ENCODE measurements around the gene CCDC177. TPM values are rescaled to one million over a fixed set of nuclear protein-coding genes. Genes with fewer than 3 reads are reported as not detected.

CCDC177 gene
- total and polyA plus RNA-seq, 8 donors = 0.04 to 0.05 TPM; not detected in 6

DNA sequence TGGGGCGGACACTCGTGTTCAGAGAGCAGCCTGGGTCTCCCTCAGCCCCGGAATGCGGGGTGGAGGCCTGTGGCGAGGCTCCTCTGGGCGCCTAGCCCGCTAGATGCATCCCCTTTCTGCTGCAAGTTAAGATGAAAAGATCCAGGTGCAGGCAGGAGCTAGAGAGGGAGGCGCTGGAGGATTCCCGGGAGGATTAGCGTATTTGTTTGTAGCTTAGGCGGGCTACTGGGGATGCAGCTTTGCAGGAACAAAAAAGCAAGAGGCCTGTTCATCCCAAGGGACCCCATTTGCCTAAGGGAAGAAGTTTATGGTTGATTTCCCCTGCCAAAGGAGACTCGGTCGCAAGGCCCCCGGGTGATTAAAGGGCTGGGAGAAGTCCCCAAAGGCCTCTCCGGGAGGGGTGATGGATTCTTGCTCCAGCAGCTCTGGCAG, 824 bp downstream of the CCDC177 start:
- Histone ChIP-seq H3K9me3 (no peaks in the 10 kb centered on the region), H3K36me3 (no peaks in the 10 kb centered on the region), H3K4me3 (no peak overlapping the region), H3K4me1 (peaks cover 19 to 38% of the 10 kb centered on the region in 2 donors), H3K27me3 (peaks cover 63 to 97% of the 10 kb centered on the region in 2 donors), H3K27ac (no peak overlapping the region)
- DNase-seq = no peak
- intact Hi-C loops (cut with DNase I) = no loop called here
- ATAC-seq = no peak
- TF ChIP-seq, protein P1, sequence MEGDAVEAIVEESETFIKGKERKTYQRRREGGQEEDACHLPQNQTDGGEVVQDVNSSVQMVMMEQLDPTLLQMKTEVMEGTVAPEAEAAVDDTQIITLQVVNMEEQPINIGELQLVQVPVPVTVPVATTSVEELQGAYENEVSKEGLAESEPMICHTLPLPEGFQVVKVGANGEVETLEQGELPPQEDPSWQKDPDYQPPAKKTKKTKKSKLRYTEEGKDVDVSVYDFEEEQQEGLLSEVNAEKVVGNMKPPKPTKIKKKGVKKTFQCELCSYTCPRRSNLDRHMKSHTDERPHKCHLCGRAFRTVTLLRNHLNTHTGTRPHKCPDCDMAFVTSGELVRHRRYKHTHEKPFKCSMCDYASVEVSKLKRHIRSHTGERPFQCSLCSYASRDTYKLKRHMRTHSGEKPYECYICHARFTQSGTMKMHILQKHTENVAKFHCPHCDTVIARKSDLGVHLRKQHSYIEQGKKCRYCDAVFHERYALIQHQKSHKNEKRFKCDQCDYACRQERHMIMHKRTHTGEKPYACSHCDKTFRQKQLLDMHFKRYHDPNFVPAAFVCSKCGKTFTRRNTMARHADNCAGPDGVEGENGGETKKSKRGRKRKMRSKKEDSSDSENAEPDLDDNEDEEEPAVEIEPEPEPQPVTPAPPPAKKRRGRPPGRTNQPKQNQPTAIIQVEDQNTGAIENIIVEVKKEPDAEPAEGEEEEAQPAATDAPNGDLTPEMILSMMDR (IDR thresholded peaks at IDR 0.05) = no peak

DNA sequence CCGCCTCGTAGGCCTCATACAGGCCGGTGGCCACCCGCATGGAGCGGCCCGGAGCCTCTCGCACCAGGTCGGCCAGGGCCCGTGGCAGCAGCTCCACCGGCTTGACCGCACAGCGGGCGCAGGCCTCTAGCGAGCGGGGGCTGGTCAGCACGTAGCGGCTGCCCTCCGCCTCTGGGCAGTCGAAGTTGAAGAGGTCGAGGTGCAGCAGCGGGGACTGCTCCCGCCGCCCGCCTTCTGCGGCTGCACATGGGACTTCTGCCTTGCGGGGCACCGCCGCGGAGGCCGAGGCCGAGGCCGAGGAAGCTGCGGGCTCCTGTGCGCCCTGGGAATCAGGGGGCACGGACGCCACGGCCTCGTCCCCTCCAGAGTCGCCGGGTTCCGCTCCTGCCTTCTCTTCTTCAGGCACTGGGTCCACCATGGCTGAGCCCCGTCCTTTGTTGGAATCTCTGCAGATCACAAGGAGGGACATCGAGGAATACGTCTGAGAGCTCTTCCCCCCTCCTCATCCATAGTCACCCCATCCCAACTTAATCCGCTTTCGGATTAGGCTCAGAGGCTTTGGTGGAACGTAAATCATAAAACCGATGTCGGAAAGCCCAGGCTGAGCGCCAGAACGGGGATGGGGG, 1.4 kb downstream of the CCDC177 start:
- TF ChIP-seq, protein P1 (IDR thresholded peaks at IDR 0.05) = no peak
- H3K27ac ChIP-seq = no peak overlapping the region
- ATAC-seq = no peak
- DNase-seq = no peak
- H3K9me3 ChIP-seq = no peaks in the 10 kb centered on the region
- H3K27me3 ChIP-seq = peaks cover 63 to 98% of the 10 kb centered on the region in 2 donors
- H3K36me3 ChIP-seq = no peaks in the 10 kb centered on the region
- intact Hi-C loops (cut with DNase I) = no loop called here
- no peak overlapping the region for H3K4me3 ChIP-seq
- H3K4me1 ChIP-seq = peaks cover 19 to 38% of the 10 kb centered on the region in 2 donors

DNA sequence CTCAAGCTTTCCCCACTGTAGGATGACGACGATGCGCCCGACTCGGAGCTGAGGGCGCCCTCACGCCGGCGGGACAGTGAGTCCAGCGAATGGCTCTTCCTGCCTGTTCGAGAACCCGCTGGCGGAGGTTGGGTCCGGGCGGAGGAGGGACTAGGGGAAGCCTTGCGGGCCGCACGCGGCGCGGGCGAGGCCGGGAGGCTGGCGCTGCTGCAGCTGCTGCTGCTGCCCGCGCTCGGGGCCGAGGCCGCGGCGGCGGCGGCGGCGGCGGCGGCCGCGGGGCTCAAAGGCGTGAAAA, 1.9 kb downstream of the CCDC177 start:
- no peak for DNase-seq
- no peak for ATAC-seq
- Histone ChIP-seq H3K27ac (no peak overlapping the region), H3K4me1 (peaks cover 19 to 38% of the 10 kb centered on the region in 2 donors), H3K36me3 (no peaks in the 10 kb centered on the region), H3K4me3 (no peak overlapping the region), H3K9me3 (no peaks in the 10 kb centered on the region), H3K27me3 (peaks cover 66 to 98% of the 10 kb centered on the region in 2 donors)
- TF ChIP-seq, protein P1 (IDR thresholded peaks at IDR 0.05) = no peak
- intact Hi-C loops (cut with DNase I) = no loop called here

DNA sequence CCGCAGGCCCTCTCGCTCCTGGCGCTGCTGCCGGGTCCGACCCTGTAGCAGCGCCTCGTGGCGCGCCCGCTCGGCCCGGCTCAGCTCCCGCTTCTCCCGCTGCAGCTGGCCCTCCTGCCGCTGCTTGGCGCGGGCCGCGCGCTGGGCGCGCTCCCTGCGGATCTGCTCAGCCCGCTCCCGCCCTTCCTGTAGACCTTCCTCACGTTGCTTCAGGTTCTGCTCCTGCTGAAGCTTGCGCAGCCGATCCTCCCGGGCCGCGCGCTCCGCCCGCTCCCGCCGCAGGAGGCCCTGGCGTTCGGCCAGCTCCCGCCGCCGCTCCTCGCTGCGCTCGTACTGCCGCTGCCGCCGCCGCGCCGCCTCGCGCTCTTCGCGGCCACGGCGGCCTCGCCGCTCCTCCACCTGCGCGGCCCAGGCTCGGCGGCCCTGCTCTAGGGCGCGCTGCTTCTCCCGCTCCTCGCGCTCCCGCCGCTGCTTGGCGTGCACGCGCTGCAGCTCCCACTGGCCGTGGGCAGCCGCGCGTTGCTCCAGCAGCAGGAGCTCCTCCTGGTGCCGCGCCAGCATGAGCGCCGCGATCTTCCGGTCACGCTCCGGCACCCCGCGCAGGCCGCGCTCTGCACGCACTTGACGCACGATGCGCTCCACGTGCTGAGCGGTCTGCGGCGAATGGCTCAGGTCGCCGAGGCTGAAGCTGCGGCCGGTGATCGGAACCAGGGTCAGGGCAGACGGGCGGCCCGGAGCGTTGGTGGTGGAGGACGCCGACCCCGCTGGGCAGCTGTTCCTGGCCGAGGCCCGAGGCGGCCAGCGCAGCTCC, 2.4 kb downstream of the CCDC177 start:
- no peak overlapping the region for H3K27ac ChIP-seq
- TF ChIP-seq, protein P1 (IDR thresholded peaks at IDR 0.05) = no peak
- DNase-seq (peak in 1 of 4 donors; percentile 76), ATAC-seq (peak; percentile 35)
- H3K36me3 ChIP-seq = no peaks in the 10 kb centered on the region
- peak overlapping the region; percentile 15 to 34 for H3K4me3 ChIP-seq
- H3K4me1 ChIP-seq = peaks cover 19 to 38% of the 10 kb centered on the region in 2 donors
- intact Hi-C loops (cut with DNase I) = no loop called here
- H3K9me3 ChIP-seq = no peaks in the 10 kb centered on the region
- peaks cover 71 to 100% of the 10 kb centered on the region in 2 donors for H3K27me3 ChIP-seq

DNA sequence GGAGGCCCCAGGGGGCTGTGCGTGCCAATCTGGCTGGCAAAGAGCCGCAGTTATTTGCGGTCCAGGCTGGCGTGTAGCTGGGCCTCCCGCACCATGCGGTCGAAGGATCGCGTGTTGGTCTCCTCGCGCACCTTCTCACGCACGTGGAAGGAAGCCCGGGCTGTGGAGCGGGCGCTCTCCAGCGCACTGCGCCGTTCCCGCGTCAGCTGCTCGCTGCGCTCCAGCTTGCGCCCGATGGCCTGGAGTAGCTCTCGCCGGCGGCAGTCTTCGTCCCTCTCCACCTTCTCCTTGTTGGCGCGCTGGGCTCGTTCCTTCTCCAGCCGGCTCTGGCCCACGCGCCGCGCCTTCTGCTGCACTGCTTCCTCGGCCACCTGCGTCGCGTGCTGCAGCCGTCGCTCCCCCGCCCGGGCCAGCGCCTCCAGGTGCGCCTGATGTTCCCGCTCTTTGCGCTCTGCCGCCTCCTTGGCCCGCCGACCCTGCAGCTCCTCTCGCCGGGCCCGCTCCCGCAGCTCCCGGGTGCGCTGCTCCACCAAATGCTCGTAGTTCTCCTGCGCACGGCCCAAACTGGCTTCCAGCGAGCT, 3.1 kb downstream of the CCDC177 start:
- Histone ChIP-seq H3K27ac (no peak overlapping the region), H3K9me3 (no peaks in the 10 kb centered on the region), H3K36me3 (no peaks in the 10 kb centered on the region), H3K4me1 (peaks cover 19 to 38% of the 10 kb centered on the region in 2 donors), H3K27me3 (peaks cover 71 to 99% of the 10 kb centered on the region in 2 donors), H3K4me3 (peak overlapping the region; percentile 15 to 34)
- DNase-seq (no peak), ATAC-seq (no peak)
- intact Hi-C loops (cut with DNase I) = no loop called here
- TF ChIP-seq, protein P1 (IDR thresholded peaks at IDR 0.05) = no peak

Data from left lung (tissue), 10 donors.